HG03045 (cell line): ENCODE results near the gene CIBAR2.
"Not testable (repeated sequence)": the region's sequence is repeated elsewhere in the genome, so short reads cannot be mapped to it uniquely, and the experiment has no call there.

ENCODE experiments used
- ATAC-seq: cut with Tn5 transposase; IDR thresholded peaks from one replicate; pipeline ENCODE4 v1.9.1; 2021; ENCODE audit warnings: mild to moderate bottlenecking, moderate library complexity; ENCODE audit not compliant: unreplicated experiment

CIBAR2 gene

DNA sequence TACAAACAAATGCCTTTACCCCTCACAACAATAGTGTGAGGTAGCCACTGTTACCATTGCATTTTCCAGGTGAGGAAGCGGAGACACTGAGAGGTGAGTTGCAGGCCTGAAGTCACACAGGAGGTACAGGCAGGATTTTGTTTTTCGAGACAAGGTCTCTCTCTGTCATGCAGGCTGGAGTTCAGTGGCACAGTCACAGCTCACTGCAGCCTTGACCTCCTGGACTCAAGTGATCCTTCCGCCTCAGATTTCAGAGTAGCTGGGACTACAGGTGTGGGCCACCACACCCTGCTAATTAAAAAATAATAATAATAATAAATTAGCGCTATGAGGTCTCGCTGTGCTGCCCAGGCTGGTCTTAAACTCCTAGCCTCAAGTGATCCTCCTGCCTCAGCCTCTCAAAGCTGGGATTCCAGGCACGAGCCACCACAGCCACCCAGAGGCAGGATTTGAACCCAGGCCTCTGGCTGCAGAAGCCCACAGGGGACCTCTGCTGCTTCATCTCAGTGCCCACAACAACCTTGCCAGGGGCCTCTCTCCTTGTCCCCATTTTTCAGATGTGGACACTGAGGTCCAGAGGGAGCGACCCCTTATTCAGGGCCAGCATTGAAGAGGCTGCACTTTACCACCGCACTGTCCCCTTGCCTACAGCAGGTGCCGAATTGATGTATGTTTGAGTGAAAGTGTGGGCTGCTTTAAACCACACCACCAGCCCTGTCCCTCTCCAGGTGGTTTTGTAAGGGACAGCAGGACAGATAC is 16.0 kb upstream of the CIBAR2 start:
- no peak for ATAC-seq

DNA sequence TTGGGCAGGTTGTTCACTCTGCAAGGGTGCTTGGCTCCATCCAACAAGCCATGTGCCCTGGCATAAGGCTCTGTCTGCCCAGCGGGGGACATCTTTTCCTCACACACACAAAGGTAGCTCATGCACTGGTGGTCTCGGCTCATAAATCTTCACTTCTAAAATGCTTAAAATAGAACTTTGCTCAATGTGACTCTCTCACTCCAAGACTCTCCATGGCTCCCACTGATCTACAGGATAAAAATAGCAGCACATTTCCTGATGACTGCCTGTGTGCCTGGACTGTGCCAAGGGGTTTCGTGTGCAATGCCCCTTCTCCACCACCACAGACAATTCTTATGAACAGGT is 15.1 kb upstream of the CIBAR2 start:
- no peak for ATAC-seq

DNA sequence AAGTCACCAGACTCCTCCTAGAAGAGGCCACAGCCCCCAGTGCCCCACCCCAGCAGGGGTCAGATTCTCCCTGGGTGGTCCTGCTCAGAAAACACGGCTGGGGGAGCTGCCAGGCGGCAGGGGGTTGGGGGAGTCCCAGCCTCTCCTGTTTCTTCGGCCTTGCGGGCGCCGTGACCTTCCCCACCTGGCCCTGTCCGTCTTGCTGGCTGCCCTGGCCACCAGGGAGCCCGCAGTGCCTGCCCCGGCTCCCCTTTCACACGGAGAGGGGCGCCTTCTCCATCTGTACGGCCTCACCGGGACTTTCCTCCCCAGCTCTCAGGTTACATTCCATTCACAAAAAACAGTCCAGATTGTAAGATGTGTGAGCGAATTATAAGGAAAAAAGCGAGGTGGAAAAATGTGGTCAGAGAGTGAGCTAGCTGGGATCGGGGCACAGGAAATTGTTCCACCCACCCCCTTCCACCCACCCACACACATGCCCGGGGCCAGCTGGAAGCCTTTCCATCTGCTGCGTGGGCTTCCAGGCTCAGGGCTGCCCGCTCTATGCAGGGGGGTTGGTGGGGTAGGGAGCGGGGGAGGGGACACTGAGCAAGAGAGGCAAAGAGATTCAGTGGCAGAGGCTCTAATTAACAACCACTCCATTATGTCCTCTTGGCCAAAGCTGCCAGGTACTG is 14.6 kb upstream of the CIBAR2 start:
- ATAC-seq, result no peak

DNA sequence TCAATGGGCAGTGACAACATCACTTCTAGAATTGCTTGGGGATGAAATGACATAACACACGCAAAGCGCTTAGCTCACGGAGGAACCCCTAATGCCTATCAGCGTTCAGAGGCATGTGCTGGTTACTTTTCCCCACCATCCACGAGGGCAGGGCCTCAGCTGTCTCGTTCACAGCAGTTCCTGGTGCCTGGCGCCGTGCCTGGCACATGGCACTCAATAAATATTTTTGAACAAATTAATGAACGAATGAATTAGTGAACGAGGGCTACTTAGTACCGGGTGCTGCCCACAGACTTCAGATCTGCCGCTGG is 14.1 kb upstream of the CIBAR2 start:
- ATAC-seq, result no peak

DNA sequence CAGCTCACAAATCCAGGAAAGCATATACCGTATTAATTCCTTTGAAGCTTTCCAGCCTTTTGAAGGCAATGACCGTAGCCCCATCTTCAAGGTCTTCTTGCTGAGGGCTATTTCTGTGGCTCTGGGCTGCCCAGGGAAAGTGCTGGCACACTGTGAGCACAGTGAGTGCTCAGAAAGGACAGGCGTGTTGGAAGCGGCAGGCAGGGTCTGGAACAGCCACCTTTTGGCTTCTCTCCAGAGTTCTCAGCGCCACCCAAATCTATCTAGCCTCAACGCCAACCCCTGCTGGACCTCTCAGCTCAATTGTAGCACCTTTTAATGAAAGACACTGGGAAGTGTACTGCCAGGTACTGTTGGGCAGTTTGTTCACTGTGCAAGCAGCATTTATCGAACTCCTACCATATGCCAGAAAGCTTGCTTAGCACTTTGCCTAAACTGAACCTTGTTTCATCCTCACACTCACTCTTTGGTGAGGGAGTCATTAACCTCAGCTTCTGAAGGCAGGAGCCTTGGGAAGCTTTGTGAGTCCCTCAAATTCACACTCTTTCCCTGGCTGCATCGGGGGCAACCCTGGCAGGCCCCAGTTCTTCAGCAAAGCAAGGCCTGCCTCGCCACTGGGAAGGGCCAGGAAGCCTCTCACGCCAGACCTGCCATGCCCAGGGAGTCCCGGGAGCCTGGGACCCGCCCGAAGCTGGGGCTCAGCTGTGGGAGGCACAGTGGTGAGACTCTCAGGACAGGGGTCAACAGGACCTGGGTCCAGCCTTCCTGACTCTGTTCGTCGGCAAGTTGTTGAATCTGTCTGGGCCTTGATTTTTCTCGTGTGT is 13.5 kb upstream of the CIBAR2 start:
- ATAC-seq, result no peak

- no peak for ATAC-seq
These were observed 12.5 kb upstream of the CIBAR2 start for GRCh38 chr16:85124636-85125346.

DNA sequence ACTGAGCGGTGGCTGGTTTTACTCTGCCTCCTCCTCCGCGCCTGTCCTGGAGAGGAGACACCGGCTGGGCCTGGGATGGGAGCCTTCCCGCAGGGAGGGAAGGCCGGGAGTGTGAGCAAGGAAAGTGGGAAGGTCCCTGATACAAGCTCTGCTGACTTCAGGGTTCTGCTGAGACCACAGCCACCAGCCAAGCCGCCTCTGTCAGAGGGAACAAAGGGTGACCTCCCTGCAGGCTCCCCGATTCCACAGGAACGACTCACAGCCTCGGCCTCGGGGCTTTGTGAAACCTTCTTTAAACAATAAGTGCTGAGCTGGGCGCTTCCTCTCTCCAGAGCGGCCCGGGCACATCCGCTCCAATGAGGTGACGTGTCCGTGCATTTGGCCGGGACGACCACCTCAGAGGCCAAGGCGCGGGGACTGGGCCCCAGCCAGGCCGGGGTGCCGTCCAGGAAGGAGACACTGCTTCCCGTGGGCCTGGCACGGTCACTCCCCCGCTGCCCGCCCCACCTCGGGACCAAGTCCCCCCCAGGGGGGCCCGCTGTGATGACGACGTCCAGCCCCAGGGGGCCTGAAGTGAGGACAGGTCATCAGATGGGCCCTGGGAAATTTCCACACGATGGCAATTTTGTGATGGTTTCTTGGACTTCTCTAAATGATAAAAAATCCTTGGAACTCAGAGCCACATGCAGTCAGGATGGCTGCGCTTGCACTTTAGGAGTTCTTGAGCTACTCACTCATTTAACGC is 11.8 kb upstream of the CIBAR2 start:
- no peak for ATAC-seq

DNA sequence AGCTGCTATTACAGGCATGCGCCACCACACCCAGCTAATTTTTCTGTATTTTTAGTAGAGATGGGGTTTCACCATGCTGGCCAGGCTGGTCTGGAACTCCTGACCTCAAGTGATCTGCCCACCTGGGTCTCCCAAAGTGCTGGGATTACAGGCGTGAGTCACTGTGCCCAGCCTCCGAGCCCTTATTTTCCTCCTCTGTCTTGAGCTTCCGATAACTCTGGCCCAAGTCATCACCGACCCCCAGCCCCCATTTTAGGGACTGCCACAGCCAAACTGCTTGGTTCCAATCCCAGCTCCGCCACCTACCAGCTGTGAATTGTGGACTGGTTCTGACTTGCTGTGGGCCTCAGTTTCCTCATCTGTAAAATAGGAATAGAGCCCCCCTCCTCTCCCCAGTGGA is 11.2 kb upstream of the CIBAR2 start:
- ATAC-seq, result not testable (repeated sequence)

- ATAC-seq, result no peak
These were observed 7.7 kb upstream of the CIBAR2 start for GRCh38 chr16:85120006-85120340.

DNA sequence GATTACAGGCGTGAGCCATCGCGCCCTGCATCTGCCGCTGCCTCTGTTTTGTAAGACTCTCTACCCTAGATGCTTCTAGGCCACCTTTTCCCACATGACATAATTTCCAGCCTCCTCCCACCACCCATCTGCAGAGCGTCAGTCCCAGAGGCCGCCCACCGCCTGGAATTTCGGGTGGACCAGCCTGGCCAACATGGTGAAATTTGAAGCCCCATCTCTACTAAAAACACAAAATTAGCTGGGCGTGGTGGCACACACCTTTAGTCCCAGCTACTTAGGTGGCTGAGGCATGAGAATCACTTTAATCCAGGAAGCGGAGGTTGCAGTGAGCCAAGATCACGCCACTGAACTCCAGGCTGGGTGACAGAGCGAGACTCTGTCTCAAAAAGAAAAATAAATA is 5.1 kb upstream of the CIBAR2 start:
- ATAC-seq, result no peak

- peak; percentile 51 for ATAC-seq
These were observed 2.8 kb upstream of the CIBAR2 start for GRCh38 chr16:85114909-85115567.

GRCh38 chr16:85113913-85114312 is 1.6 kb upstream of the CIBAR2 start:
- ATAC-seq, result no peak

GRCh38 chr16:85113168-85113733 is 979 bp upstream of the CIBAR2 start:
- no peak for ATAC-seq

GRCh38 chr16:85111184-85111583 is 1.1 kb downstream of the CIBAR2 start:
- no peak for ATAC-seq

DNA sequence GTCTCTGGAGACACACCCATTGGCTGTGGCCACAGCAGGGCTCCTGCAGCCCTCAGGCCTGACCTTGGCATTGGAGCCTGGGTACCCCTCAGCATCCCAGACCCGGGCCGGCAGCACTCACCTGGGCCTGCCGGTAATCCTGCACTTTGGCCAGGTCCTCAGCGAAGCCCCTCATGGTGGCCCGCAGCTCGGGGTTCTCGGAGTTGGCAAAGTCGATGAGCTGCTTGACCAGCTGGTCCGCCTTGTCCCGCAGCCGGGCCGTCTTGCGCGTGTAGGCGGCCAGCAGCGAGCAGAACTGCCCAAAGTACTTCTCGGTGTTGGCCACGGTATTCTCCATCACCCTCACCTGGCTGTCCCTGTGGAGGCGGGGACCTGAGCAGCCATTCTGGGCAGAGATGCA is 2.2 kb downstream of the CIBAR2 start:
- no peak for ATAC-seq

DNA sequence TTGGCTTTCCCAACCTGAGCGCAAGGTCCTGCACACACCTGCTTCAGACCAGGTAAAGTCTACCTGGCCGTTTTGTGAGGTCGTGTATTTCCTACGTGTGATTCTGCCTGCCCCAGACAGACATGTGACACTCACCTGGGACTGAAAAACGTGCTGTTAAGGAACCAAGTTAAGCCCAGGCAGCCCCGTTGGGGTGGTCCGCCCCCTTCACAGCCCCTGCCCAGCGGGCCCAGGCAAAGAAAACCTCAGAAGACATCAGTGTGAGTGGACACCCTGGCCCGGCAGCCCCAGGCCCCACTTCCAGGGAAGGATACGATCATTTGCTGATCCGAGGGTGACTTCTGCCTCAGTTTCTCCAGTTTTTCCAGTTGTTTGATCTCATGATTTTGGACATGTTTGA is 4.7 kb downstream of the CIBAR2 start:
- no peak for ATAC-seq

- ATAC-seq, result no peak
These were observed 5.2 kb downstream of the CIBAR2 start for GRCh38 chr16:85107083-85107482.

GRCh38 chr16:85105475-85105874 is 6.8 kb downstream of the CIBAR2 start:
- ATAC-seq, result no peak

- ATAC-seq, result no peak
These were observed 7.4 kb downstream of the CIBAR2 start for GRCh38 chr16:85104821-85105391.

- no peak for ATAC-seq
These were observed 8.1 kb downstream of the CIBAR2 start for GRCh38 chr16:85104147-85104546.
